Adipocyte (in vitro differentiated cells): ENCODE data around the gene TPRG1.

ENCODE experiments used
- DNase-seq: peaks from one replicate; pipeline ENCODE4 v3.0.0-alpha.2; 2015; ENCODE audit warnings: low read depth
- H3K27me3 ChIP-seq: replicated peaks from 2 replicates; pipeline ENCODE4 v1.7.0; 2013; ENCODE audit warnings: mild to moderate bottlenecking, low read length, moderate library complexity; ENCODE audit not compliant: control insufficient read depth, insufficient read depth
- H3K36me3 ChIP-seq: 2 replicates; pipeline ENCODE4 v1.7.0; 2013; ENCODE audit warnings: low read length, mild to moderate bottlenecking, moderate library complexity; ENCODE audit not compliant: control insufficient read depth, insufficient read depth, severe bottlenecking
- H3K4me1 ChIP-seq: 2 replicates; pipeline ENCODE4 v1.7.0; 2013; ENCODE audit warnings: mild to moderate bottlenecking, low read length, moderate library complexity; ENCODE audit not compliant: control insufficient read depth, insufficient read depth
- H3K4me3 ChIP-seq: 2 replicates; pipeline ENCODE4 v1.7.0; 2013; ENCODE audit warnings: mild to moderate bottlenecking, low read length, moderate library complexity
- H3K9ac ChIP-seq: 2 replicates; pipeline ENCODE4 v1.7.0; 2013; ENCODE audit warnings: mild to moderate bottlenecking, low read length, moderate library complexity
- H3K9me3 ChIP-seq: 2 replicates; pipeline ENCODE4 v1.7.0; 2013; ENCODE audit warnings: mild to moderate bottlenecking, low read length, moderate library complexity; ENCODE audit not compliant: control insufficient read depth

The TPRG1 gene

DNA sequence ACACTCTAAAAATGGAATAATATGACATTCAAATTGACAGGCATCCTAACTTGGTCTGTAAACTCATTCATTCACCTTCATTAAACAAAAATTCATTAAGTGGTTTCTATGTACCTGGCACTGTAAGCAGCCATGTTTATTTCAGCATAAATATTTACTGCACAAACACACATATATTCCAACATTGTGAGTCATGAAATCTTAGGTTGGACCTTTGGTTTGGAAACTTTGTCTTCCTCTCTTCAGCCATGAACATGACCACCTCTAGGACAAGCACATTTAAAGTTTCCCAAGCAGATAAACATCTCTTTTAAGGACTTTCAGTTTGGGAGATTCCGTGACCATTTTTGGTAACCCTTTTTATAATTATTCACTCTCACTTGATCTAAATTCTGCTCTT is 131.8 kb downstream of the TPRG1 start:
- Histone ChIP-seq H3K27me3 (no peaks in the 10 kb centered on the region), H3K9me3 (no peaks in the 10 kb centered on the region), H3K9ac (no peak overlapping the region), H3K4me1 (peaks cover 9% of the 10 kb centered on the region), H3K36me3 (no peaks in the 10 kb centered on the region), H3K4me3 (no peak overlapping the region)
- no peak for DNase-seq

DNA sequence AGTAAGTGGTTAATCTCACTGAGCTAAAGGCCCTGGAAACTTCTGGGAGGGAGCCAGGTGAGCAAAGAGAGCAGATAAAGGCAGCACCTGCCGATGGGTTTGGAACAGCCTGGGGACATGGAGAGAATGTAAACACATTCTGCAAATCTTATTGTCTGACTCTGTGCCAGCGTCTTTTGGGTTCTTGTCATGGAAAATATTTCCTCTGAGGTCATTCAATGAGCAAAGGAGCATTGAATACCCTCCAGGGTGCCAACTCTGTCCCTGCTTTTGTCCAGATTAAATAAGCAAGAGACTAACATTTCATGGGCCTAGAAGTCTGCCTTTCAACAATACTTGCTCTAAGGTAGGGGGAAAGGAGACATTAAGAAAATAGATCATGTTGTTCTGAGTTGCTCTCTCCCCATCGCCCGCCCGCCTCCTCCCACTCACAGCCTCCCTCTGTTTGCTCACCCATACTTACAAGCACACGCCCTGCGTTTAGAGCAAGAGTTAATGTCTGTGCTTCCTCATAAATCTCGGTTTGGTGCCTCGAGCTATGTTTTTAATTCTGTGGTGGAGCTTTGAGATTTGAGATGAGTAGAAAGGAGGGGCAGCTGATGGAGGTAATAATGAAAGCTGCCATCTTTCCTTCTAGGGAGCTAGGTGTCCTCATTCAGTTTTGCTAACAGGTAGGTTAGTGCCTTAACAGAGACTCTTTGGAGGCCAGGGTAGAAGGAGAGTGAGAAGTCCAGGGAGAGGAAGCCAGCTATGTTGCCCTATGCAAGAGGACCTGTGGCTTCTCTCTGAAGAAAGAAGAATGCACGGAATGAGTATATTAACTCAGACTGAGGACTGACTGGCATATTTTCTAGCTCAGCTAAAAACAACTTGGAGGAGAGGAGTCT is 132.9 kb downstream of the TPRG1 start:
- Histone ChIP-seq H3K36me3 (no peaks in the 10 kb centered on the region), H3K9me3 (no peaks in the 10 kb centered on the region)
- DNase-seq = peak; percentile 55

DNA sequence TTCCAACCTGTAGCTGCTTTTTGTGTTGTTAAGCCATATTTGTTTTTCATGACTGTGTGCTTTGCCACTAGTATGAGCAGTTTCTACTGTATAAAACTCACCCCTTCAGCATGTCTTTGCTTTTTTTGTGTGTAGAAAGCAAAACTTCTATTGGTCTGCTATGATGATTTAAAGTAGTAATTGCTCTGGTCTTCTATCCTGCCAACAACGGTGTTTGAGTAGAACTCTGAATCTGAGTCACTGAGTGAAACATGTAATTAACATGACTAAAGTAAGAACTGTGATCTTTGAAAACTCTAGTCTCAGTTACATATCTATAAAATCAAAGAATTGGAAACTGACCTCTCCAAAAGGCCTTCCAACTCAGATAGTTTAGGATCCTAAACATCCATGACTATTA is 133.6 kb downstream of the TPRG1 start:
- peak; percentile 19 for DNase-seq
- H3K36me3 ChIP-seq = no peaks in the 10 kb centered on the region
- H3K9me3 ChIP-seq = no peaks in the 10 kb centered on the region
- no peak overlapping the region for H3K4me3 ChIP-seq
- no peaks in the 10 kb centered on the region for H3K27me3 ChIP-seq
- peaks cover 9% of the 10 kb centered on the region for H3K4me1 ChIP-seq
- H3K9ac ChIP-seq = no peak overlapping the region

More for the DNA sequence above, 132.9 kb downstream of the TPRG1 start:
- Histone ChIP-seq H3K4me1 (peaks cover 9% of the 10 kb centered on the region), H3K27me3 (no peaks in the 10 kb centered on the region), H3K9ac (no peak overlapping the region), H3K4me3 (no peak overlapping the region)

DNA sequence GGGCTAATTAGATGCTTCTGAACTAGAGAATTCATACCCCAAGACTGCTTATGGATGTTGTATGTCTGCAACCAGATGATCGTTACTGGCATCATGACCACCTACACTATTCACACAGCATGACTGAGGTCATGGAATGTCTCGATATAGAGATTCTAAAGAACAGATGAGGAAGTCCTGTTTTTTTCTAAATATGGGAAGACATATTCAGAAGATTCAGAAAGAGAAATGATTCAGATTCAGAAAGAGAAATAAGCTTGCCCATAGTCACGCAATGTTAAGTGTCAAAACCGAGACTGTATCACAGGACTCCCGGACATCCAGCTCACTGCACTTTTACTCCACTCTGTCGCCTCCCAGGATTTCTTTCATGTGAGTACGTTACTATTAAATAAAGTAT is 136.2 kb downstream of the TPRG1 start:
- no peak for DNase-seq
- Histone ChIP-seq H3K4me3 (no peak overlapping the region), H3K4me1 (peaks cover 9% of the 10 kb centered on the region), H3K36me3 (no peaks in the 10 kb centered on the region), H3K9me3 (no peaks in the 10 kb centered on the region), H3K27me3 (no peaks in the 10 kb centered on the region), H3K9ac (no peak overlapping the region)

DNA sequence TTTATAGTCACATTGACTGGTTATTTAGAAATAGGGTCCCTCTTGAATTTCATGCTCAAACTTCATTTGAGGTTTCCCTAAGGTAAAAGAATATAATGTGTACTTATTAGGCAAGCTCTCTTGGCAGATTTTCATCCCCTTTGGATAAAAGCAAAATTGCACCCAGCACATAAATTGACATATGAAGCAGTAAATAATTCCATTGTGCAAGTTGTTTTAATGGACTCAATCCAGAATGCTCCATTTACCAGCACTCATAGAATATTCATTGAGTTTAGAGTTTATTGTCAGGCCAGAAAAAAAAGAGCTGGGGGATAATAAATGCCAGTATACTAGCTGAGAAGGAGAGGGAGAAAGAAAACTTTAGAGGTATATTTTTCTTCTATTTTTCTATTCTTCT is 136.8 kb downstream of the TPRG1 start:
- Histone ChIP-seq H3K27me3 (no peaks in the 10 kb centered on the region), H3K4me3 (no peak overlapping the region), H3K4me1 (peaks cover 9% of the 10 kb centered on the region), H3K9ac (no peak overlapping the region), H3K36me3 (no peaks in the 10 kb centered on the region), H3K9me3 (no peaks in the 10 kb centered on the region)
- no peak for DNase-seq

DNA sequence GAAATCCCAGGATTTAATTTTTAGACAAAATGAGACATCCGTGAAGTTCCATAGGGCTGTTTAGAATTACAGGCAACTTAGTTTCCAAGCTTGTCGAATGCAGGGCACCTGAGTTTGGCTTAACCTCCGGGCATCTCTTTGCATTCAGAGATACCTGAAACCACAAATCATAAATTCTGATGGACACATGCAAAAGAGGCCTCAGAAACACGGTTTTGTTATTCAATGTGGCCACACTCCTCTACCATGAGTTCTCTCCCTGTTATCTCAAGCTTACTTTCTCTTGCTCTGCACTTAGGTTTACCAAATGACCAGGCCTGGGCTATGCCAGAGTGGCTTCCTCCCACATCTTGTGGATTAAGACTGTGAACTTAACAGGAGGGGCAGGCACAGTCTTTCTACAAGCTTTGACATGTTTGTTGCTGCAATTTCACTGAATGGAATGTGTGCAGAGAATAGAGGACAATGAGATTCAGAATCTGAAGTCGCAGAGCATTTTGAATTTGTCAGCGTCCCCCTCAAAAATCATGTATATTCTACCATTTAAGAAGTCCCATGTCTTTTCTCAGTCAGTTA is 137.7 kb downstream of the TPRG1 start:
- DNase-seq = no peak
- Histone ChIP-seq H3K9me3 (no peaks in the 10 kb centered on the region), H3K27me3 (no peaks in the 10 kb centered on the region), H3K9ac (no peak overlapping the region), H3K4me3 (no peak overlapping the region), H3K4me1 (peaks cover 9% of the 10 kb centered on the region), H3K36me3 (no peaks in the 10 kb centered on the region)

DNA sequence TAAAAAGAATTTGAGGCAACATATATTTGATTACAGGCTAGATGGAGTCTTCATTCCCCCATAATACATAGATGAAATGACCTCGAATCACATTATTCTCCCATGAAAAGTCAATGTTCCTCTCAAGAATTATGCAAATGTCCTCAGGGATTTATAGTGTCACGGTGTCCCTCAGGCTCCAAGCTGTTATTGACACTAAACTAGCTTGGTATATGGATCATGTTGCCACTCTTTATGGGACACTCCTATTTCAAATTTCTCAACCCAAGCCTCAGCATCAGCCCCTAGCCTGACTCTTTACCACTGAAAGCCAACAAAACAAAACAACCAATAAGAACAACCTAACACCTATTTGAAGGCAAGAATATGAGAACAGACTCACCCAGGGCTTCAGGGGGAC is 139.8 kb downstream of the TPRG1 start:
- Histone ChIP-seq H3K4me3 (no peak overlapping the region), H3K9ac (no peak overlapping the region), H3K4me1 (peaks cover 4% of the 10 kb centered on the region), H3K27me3 (no peaks in the 10 kb centered on the region), H3K36me3 (peaks cover 3% of the 10 kb centered on the region), H3K9me3 (no peaks in the 10 kb centered on the region)
- DNase-seq = no peak

DNA sequence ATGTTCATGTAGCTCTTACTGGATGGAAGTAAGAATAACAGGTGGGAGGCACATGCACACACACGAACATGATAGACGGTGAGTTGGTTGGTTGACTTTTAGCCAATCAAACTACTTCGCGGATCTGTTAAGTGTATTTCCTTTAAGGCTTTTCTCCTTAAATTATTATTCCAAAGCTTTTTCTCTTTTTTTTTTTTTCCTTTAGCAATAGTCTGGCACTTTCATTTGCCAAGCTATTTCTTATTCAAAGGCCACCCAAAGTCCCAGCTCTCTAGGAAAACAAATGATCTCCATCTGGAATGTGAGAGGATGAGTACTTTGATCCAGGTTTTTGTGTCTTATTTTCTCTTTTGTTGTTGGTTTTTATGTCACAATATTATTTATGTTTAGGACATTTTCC is 141.1 kb downstream of the TPRG1 start:
- no peak overlapping the region for H3K4me3 ChIP-seq
- no peaks in the 10 kb centered on the region for H3K27me3 ChIP-seq
- no peak overlapping the region for H3K9ac ChIP-seq
- peaks cover 9% of the 10 kb centered on the region for H3K36me3 ChIP-seq
- H3K9me3 ChIP-seq = no peaks in the 10 kb centered on the region
- H3K4me1 ChIP-seq = peaks cover 4% of the 10 kb centered on the region
- no peak for DNase-seq

DNA sequence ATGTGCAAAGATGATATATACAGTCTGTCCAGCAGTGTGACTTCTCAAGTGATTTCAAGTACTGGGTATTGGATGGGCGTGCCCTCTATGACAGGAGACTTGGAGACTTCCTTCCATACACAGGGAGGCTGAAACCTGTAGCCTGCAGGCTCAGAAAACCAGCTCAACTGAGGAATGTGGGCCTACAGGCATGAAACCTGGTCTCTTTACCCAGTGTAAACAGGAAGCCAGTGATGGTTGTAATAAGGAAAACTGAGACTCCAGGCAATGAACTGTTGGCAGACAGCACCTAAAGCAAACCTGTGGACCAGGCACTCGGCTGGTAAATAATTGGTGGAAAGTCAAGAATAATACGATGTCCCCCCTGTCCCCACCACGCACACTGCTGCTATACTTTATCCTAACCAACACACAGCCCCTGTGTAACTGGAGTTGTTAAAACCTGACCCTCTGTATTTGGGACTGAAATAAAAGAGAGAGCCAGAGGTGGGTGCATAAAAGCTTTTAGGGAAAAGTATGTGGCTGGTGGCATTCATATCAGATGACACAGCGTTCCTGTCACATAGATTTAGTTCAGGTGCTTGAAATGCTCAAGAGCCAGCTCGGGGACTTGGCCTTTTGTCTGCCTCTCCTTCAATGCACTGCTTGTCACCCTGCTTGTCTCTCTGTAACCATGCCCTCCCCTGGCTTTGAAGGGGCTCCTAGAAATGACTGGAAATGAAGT is 144.7 kb downstream of the TPRG1 start:
- H3K9ac ChIP-seq = no peak overlapping the region
- H3K27me3 ChIP-seq = no peaks in the 10 kb centered on the region
- H3K4me3 ChIP-seq = no peak overlapping the region
- no peaks in the 10 kb centered on the region for H3K4me1 ChIP-seq
- H3K36me3 ChIP-seq = peaks cover 13% of the 10 kb centered on the region
- no peaks in the 10 kb centered on the region for H3K9me3 ChIP-seq
- no peak for DNase-seq

DNA sequence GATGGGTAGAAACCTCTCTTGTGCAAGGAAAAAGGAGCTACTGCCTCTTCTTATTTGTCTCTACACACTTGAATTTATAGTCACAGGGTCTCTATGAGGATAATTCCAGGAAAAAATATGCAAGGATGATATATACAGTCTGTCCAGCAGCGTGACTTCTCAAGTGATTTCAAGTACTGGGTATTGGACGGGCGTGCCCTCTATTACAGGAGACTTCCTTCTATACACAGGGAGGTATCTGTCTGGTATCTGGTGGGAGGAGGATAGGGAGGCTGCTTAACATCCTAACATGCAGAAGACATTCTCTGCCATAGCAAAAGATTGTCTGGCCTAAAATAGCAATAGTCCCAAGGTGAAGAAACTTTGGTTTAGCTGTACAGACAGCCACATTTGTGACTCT is 146.1 kb downstream of the TPRG1 start:
- Histone ChIP-seq H3K4me1 (no peaks in the 10 kb centered on the region), H3K9ac (no peak overlapping the region), H3K9me3 (no peaks in the 10 kb centered on the region), H3K4me3 (no peak overlapping the region), H3K36me3 (peaks cover 13% of the 10 kb centered on the region), H3K27me3 (no peaks in the 10 kb centered on the region)
- DNase-seq = no peak

DNA sequence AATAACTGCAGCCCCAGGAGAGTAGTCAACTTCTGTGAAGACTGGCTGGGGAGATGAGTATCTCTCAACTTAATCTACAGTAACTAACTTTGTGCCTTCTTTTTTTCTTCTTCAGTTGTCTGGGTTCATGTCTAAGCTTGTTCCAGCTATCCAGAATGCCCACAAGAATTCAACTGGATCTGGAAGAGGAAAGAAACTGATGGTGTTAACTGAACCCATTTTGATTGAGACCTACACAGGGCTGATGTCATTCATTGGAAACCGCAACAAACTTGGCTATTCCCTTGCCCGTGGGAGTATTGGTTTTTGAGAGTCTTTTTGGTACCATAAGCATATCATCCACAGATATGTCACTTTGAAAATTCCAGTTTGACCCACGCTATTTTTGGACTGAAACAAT is 148.7 kb downstream of the TPRG1 start:
- no peaks in the 10 kb centered on the region for H3K9me3 ChIP-seq
- H3K4me1 ChIP-seq = no peaks in the 10 kb centered on the region
- peaks cover 13% of the 10 kb centered on the region for H3K36me3 ChIP-seq
- no peaks in the 10 kb centered on the region for H3K27me3 ChIP-seq
- no peak overlapping the region for H3K4me3 ChIP-seq
- no peak overlapping the region for H3K9ac ChIP-seq
- DNase-seq = no peak
